ENCODE data around the gene ZNF133.
"Not testable (repeated sequence)": the region's sequence is repeated elsewhere in the genome, so short reads cannot be mapped to it uniquely, and the experiment has no call there.

Gene ZNF133

DNA sequence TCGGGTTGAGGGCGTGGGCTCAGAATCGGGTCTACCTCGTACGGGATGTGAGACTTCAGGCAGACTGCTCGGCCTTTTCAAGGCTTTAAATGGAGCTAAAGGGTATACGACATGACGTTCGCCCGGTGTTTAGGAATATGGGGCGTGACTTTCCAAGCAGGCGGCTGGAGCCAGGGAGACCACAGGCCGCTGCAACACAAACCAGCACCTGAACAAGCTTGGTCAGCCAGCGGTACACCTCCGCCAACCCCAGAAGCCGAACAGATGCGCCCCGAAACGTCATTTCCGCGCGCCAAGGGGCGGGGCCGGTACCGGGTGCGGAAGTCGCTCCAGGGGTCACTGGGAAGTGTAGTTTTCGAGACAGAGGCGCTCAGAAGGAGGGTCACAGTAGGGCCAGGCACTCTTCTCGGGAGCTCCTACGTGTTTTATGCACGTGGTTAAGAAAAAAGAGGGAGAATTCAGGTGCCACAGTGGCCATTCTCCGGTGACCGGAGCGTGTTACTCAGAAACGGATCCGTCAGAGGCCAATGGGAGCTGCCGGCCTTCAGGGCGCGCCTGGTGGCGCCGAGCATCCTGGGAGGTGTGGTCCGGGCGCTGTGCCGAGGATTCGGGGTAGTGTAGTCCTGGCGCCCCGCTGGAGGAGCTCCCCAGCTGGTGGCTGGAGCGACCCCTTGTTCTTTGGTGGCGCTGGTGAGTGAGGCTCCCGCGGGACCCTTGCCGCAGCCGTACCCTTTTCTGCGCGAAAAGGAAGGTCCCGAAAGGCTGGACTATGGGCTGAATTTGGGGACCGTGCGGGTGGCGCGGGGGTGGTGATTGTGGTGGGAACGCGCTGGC is at the start of gene ZNF133:
Gene ZNF133 (plus strand): TSS at position 613 of the 834 bp plus-strand sequence. CDS start 17,160 bp downstream, outside the sequence.
- DNase-seq (ENCODE audit: low spot score) = peak; percentile 96

- no peak for DNase-seq (ENCODE audit: low spot score)
Observed at GRCh38 chr20:18240997-18241396, 47.3 kb upstream of the ZNF133 start.

DNA sequence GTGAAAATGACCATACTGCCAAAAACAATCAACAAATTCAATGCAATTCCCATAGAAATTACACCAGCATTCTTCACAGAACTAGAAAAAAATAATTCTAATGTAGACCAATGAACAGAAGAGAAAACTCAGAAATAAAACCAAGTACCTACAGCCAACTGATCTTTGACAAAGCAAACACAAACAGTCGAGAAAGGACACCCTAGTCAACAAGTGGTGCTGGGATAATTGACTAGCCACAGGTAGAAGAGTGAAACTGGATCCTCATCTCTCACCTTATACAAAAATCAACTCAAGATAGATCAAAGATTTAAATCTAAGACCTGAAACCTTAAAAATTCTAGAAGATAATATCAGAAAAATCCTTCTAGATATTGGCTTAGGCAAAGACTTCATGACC is 44.5 kb upstream of the ZNF133 start:
- DNase-seq (ENCODE audit: low spot score) = no peak

GRCh38 chr20:18248545-18248944 is 39.8 kb upstream of the ZNF133 start:
- not testable (repeated sequence) for DNase-seq (ENCODE audit: low spot score)

- no peak for DNase-seq (ENCODE audit: low spot score)
Observed at GRCh38 chr20:18250217-18250616, 38.1 kb upstream of the ZNF133 start.

DNA sequence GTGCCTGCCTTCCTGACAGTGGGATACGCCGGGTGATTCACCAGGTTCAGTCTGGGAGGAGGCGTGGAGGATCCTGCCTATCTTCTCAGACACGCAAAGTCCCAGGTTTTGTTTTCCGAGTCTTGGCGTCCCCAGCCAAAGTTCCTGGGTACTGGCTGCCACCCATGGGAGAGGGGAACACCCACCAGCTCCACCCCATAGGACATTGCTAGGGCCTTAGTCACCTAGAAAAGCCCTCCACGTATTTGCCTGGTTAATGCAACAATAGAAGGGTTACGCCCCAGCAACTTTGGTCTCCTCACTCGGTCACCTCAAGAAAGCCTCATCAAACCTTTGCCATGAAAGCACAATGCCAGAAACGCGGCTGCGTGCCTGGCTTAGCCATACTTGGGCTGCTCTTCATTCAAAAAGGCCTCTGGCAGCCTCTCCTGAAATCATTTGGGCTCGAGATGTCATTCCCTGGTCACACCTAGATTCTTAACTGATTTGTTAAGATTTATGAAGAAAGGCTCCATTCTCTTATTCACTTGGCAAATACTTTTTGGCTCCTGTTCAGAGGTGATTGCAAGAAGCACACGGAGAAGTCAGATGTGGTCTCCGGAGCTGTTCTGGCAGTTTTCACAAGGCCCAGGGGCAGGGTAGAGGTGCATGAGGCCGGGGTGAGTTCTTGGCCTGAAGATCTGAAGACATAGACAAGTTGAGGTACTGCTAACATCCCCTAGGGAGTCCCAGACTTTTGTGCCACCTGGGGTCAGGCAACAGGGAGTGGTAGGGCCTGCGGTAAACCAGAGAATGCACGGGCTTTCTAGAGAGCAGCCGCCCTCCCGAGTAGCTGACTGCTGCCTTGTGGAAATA is 35.5 kb upstream of the ZNF133 start:
- no peak for DNase-seq (ENCODE audit: low spot score)

- no peak for DNase-seq (ENCODE audit: low spot score)
Observed at GRCh38 chr20:18254615-18255014, 33.7 kb upstream of the ZNF133 start.

GRCh38 chr20:18255526-18255925 is 32.8 kb upstream of the ZNF133 start:
- DNase-seq (ENCODE audit: low spot score) = no peak

DNA sequence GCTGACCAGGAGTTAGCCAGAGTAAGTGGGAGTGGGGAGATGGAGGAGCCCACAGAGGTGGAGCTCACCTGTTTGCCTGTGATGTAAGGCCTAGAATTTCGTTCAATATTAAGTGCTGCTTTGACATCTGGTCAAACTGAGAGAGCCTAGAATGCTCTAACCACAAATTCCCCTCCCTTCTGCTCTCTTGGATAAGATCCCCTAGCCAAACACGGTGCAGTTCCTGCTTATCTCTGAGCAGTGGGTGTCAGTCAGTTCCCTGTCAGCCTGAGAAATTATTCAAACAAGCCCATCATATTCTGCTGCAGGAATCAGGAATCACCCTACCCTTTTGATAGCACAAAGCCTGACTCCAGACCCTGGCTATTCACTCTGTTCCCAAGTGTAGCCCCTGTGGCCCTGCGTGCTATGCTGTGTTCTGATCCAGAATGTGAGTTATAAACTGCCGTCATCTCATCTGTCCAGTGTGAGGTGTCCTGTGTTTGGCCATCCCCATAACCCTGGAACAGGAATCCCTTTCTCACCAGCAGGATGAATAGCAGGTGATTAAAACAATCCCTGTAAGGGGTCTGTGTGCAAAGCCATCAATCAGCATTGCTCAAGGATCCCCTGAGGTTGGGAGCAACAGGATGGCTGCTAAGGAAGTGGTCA is 31.8 kb upstream of the ZNF133 start:
- DNase-seq (ENCODE audit: low spot score) = no peak

DNA sequence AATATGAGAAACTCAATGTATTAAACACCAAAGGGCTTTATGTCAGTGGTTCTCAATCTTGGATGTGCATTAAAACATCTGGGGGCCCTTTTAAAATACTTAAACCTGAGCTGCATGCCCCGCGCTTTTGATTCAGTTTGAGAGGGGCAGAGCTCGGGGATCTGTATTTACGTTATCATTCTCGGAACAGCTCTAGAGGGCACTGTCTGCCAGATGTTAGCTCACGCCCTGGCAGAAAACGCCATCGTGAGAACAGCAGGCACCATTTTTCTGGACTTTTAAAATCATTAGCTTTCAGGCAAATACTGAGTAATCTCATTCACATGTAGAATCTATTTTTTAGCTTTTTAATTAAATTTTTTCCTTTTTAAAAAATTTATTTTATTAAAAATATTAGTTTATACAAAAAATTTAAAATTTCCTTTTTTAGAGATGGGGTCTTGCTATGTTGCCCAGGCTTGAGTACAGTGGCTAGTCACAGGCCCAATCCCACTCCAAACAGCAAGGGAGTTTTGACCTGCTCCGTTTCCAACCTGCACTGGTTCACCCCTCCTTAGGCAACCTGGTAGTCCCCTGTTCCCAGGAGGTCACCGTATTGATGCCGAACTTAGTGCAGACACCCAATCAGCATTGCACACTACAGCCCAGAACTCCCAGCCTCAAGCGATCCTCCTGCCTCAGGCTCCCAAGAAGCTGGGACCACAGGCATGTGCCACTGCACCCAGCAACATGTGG is 30.0 kb upstream of the ZNF133 start:
- DNase-seq (ENCODE audit: low spot score) = no peak

DNA sequence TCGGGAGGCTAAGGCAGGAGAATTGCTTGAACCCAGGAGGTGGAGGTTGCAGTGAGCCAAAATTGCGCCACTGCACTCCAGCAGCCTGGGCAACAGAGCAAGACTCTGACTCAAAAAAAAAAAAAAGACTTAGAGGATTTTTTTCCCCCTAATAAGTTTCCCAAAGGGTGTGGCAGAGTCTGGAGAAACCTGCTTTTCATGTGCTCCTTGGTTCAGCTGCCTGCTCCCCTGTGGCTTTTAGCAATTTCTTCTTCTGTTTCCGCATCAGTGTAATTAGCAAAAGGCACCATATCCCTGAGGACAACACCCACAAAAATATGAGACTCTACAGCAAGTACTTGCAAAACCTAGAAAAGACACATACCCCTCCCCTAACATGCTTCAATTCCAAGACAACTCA is 28.6 kb upstream of the ZNF133 start:
- DNase-seq (ENCODE audit: low spot score) = no peak

DNA sequence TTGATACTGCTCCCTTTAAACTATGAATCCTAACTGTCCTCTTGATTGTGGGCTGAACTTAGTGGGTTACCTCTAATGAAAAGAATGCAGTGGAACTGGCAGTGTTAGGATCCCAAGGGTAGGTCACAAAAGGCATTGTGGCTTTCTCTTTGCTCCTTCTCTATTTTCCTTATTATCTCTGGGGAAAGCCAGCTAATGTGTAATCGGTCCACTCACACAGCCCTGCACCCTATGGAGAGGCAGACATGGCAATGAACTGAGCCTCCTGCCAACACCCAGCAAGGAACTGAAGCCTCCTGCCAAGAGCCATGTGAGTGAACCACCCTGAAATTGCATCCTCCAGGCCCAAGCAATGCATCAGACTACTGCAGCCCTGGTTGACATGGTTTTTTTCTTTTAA is 24.6 kb upstream of the ZNF133 start:
- no peak for DNase-seq (ENCODE audit: low spot score)

DNA sequence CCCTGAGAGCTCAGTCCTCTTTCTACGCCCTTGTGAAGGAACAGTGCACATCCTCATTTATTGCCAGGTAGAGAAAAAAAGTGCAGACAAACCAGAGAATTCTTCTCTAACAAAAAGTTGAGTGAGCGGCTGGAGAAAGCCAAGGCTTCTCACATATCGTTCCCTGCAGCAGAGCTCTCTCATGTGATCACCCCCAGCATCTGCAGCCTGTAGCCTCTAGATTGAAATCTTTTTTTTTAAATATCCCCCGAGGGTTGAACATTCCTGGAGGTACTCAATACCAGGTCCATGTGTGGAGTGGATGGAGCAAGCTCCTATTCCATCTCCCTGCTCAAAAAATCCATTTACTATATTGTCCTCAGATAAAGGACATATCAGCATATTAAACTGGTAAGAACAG is 22.9 kb upstream of the ZNF133 start:
- no peak for DNase-seq (ENCODE audit: low spot score)

GRCh38 chr20:18266282-18266681 is 22.0 kb upstream of the ZNF133 start:
- no peak for DNase-seq (ENCODE audit: low spot score)

- DNase-seq (ENCODE audit: low spot score) = no peak
Observed at GRCh38 chr20:18267815-18268214, 20.5 kb upstream of the ZNF133 start.

GRCh38 chr20:18271160-18271559 is 17.2 kb upstream of the ZNF133 start:
- DNase-seq (ENCODE audit: low spot score) = no peak

DNA sequence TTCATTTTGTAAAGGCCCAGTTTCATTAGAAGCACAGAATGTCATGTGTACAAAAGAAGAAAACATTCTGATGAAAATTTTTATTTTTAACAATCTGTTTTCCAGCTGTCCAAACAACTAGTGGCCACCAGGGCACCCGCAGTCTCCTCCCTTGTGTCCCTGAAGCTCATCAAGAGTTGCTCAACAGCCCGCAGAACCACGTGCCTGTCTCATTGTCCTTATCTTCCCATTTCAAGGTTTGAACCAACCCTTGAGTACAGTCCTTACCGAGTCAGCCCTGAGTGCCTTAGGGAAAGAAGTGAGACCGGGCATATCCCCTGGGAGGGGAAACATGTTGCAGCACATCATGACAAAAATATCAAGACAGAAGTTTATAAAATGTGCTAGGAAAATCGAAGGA is 15.9 kb upstream of the ZNF133 start:
- DNase-seq (ENCODE audit: low spot score) = peak; percentile 44

GRCh38 chr20:18273738-18274137 is 14.6 kb upstream of the ZNF133 start:
- no peak for DNase-seq (ENCODE audit: low spot score)

DNA sequence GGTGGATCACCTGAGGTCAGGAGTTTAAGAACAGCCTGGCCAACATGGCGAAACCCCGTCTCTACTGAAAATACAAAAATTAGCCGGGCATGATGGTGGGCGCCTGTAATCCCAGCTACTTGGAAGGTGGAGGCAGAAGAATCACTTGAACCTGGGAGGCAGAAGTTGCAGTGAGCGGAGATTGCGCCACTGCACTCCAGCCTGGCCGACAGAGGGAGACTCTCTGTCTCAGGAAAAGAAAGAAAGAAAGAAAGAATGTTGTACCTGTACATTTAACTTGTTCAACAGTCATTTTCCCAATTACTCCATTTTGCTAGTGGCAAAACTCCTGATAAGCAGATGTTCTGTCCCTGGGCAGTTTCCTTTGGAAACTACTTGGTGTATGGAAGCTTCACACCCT is 12.4 kb upstream of the ZNF133 start:
- DNase-seq (ENCODE audit: low spot score) = not testable (repeated sequence)

DNA sequence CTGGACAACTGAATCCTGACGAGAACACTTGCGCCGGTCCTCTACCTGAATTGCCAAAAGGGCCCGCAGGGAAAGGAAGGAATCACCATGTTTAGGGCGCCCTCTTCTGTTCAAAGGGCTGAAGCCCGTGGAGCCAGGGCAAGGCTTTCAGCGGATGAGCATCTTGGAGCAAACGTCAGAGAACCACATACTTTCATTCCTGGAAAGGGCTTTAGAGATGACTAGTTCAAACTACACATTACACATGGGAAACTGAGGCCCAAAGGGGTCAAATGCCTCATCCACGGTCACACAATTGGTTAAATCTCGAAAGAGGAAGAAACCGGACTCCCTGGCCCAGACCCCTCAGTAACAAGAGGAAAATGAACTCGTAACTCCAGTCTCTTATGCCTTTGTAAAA is 11.5 kb upstream of the ZNF133 start:
- peak; percentile 84 for DNase-seq (ENCODE audit: low spot score)

DNA sequence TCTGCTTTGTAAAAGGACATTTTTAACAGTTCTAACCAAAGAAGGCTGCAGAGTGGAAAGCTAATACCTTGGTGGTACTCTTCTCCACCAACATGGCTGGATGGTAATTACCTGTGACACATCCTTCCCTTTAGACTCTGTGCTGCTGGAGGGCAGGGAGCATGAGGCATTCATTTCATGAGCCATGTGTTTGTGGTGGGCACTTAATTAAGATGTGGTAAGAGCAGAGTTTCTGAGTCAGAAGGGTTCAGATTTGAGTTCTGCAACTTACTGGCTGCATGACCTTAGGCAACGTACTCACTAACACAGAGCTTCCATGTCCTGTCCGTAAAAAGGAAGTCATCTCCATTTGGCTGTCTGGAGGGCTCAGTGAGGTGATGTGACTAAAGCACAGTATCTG is 9.1 kb upstream of the ZNF133 start:
- DNase-seq (ENCODE audit: low spot score) = no peak

Data from AG20443 (cell line).